ENCODE data around the gene EIF1AD.

The EIF1AD gene

DNA sequence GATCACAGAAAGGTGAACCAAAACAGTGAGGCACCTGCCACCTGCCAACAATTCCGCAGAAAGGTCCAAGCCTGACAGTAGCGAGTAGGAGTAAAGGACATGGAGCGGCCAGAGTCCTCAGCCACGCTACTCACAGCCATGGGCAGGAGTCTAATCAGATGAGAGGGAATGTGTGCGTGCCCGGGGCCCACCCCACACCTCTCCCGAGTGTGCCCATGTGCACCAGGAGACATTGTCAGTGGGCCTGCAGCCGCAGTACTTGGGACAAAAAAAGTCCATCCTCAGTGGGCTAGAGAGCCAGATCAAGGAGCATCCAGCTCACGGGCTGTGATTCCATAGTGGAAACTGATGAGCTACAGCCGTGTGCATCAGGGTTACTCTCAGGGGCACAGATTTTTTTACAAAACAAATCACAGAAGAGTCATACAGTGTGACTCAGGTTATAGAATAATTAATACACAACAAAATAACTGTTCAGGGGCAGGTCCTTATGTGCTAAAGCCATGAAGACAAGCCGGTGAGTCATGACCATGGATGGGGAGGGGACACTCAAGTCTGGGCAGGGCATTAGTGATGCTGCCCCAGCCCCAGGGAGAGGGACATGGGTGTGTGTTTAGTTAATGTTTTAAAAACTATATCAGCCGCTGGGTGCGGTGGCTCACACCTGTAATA lies 28.4 kb downstream of the EIF1AD start:
- TF ChIP-seq, protein P1, sequence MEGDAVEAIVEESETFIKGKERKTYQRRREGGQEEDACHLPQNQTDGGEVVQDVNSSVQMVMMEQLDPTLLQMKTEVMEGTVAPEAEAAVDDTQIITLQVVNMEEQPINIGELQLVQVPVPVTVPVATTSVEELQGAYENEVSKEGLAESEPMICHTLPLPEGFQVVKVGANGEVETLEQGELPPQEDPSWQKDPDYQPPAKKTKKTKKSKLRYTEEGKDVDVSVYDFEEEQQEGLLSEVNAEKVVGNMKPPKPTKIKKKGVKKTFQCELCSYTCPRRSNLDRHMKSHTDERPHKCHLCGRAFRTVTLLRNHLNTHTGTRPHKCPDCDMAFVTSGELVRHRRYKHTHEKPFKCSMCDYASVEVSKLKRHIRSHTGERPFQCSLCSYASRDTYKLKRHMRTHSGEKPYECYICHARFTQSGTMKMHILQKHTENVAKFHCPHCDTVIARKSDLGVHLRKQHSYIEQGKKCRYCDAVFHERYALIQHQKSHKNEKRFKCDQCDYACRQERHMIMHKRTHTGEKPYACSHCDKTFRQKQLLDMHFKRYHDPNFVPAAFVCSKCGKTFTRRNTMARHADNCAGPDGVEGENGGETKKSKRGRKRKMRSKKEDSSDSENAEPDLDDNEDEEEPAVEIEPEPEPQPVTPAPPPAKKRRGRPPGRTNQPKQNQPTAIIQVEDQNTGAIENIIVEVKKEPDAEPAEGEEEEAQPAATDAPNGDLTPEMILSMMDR (conservative IDR thresholded peaks at IDR 0.05; ENCODE audit: low read length): no peak
- no peak for TF ChIP-seq EZH2phosphoT487 (IDR thresholded peaks at IDR 0.05; ENCODE audit: borderline replicate concordance)
- Histone ChIP-seq H3K36me3 (ENCODE audit: insufficient read depth, low read length) (peaks cover 54% of the 10 kb centered on the region; the same call in 1 of the 2 replicates), H3K9me2 (replicated peaks; ENCODE audit: low read depth, low read length) (no peaks in the 10 kb centered on the region), H3K9me3 (ENCODE audit: insufficient read depth, low read depth, low read length) (no peaks in the 10 kb centered on the region), H4K20me1 (ENCODE audit: insufficient read depth, low read length, poor library complexity, severe bottlenecking) (peaks cover 2% of the 10 kb centered on the region), H3K27me3 (ENCODE audit: insufficient read depth, low read length, poor library complexity, severe bottlenecking) (no peaks in the 10 kb centered on the region), H3F3A (ENCODE audit: low read depth) (no peaks in the 10 kb centered on the region), H3K4me1 (ENCODE audit: insufficient read depth, low read length, poor library complexity, severe bottlenecking) (no peaks in the 10 kb centered on the region), H3K79me2 (ENCODE audit: insufficient read depth, low read length) (no peaks in the 10 kb centered on the region), H2AFZ (ENCODE audit: low read length) (no peak overlapping the region), H3K4me3 (ENCODE audit: low read length, poor library complexity, severe bottlenecking) (no peak overlapping the region), H3K9ac (ENCODE audit: low read depth, low read length, poor library complexity, severe bottlenecking) (no peak overlapping the region), H3K4me2 (ENCODE audit: low read depth, low read length, poor library complexity, severe bottlenecking) (no peak overlapping the region)

DNA sequence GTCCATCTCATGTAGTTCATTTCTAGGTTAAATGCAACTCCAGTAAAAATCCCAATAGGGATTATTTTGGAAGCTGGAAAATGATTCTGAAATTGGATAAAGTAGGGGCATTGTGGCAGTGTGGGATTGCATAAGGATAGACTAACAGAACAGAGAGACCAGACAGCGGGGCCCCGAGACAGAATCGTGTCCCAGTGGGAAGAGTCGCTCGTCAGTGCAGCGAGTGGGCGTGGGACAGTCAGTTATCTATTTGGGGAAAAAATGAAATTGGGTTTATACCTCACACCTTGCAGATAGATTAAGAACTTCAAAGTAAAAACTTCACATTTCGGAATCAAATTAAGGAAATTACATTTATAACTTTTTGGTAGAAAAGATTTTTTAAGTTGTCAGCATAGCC lies 29.8 kb downstream of the EIF1AD start:
- Histone ChIP-seq H3K36me3 (ENCODE audit: insufficient read depth, low read length) (peaks cover 53% of the 10 kb centered on the region; the same call in 1 of the 2 replicates), H3F3A (ENCODE audit: low read depth) (no peaks in the 10 kb centered on the region), H3K9me3 (ENCODE audit: insufficient read depth, low read depth, low read length) (no peaks in the 10 kb centered on the region), H2AFZ (ENCODE audit: low read length) (no peak overlapping the region), H3K4me3 (ENCODE audit: low read length, poor library complexity, severe bottlenecking) (no peak overlapping the region), H3K9me2 (replicated peaks; ENCODE audit: low read depth, low read length) (no peaks in the 10 kb centered on the region), H3K4me2 (ENCODE audit: low read depth, low read length, poor library complexity, severe bottlenecking) (no peak overlapping the region), H3K27me3 (ENCODE audit: insufficient read depth, low read length, poor library complexity, severe bottlenecking) (no peaks in the 10 kb centered on the region), H4K20me1 (ENCODE audit: insufficient read depth, low read length, poor library complexity, severe bottlenecking) (peaks cover 2% of the 10 kb centered on the region), H3K4me1 (ENCODE audit: insufficient read depth, low read length, poor library complexity, severe bottlenecking) (no peaks in the 10 kb centered on the region), H3K79me2 (ENCODE audit: insufficient read depth, low read length) (no peaks in the 10 kb centered on the region), H3K9ac (ENCODE audit: low read depth, low read length, poor library complexity, severe bottlenecking) (no peak overlapping the region)
- TF ChIP-seq, protein P1 (conservative IDR thresholded peaks at IDR 0.05; ENCODE audit: low read length): no peak
- TF ChIP-seq EZH2phosphoT487 (IDR thresholded peaks at IDR 0.05; ENCODE audit: borderline replicate concordance): no peak

GRCh38 chr11:65968600-65969482 lies 33.1 kb downstream of the EIF1AD start:
- TF ChIP-seq, protein P1 (conservative IDR thresholded peaks at IDR 0.05; ENCODE audit: low read length): no peak
- TF ChIP-seq EZH2phosphoT487 (IDR thresholded peaks at IDR 0.05; ENCODE audit: borderline replicate concordance): no peak
- Histone ChIP-seq H3K4me3 (ENCODE audit: low read length, poor library complexity, severe bottlenecking) (no peak overlapping the region), H4K20me1 (ENCODE audit: insufficient read depth, low read length, poor library complexity, severe bottlenecking) (peaks cover 12% of the 10 kb centered on the region)

More at GRCh38 chr11:65968600-65969482, 33.1 kb downstream of the EIF1AD start:
- H3K9ac ChIP-seq (ENCODE audit: low read depth, low read length, poor library complexity, severe bottlenecking): no peak overlapping the region
- H3F3A ChIP-seq (ENCODE audit: low read depth): no peaks in the 10 kb centered on the region
- no peaks in the 10 kb centered on the region for H3K9me2 ChIP-seq (replicated peaks; ENCODE audit: low read depth, low read length)
- peaks cover 18% of the 10 kb centered on the region for H3K79me2 ChIP-seq (ENCODE audit: insufficient read depth, low read length)
- H2AFZ ChIP-seq (ENCODE audit: low read length): no peak overlapping the region
- H3K27me3 ChIP-seq (ENCODE audit: insufficient read depth, low read length, poor library complexity, severe bottlenecking): no peaks in the 10 kb centered on the region
- no peak overlapping the region for H3K4me2 ChIP-seq (ENCODE audit: low read depth, low read length, poor library complexity, severe bottlenecking)
- H3K4me1 ChIP-seq (ENCODE audit: insufficient read depth, low read length, poor library complexity, severe bottlenecking): peaks cover 9% of the 10 kb centered on the region
- no peaks in the 10 kb centered on the region for H3K9me3 ChIP-seq (ENCODE audit: insufficient read depth, low read depth, low read length)
- H3K36me3 ChIP-seq (ENCODE audit: insufficient read depth, low read length): peaks cover 66% of the 10 kb centered on the region; the same call in 1 of the 2 replicates

All from Loucy (cell line).